GM12891 (cell line): ENCODE measurements around the gene HRG.

ENCODE experiments used
- PAX5 ChIP-seq: IDR thresholded peaks from 2 replicates; pipeline ENCODE4 v1.6.1; 2011; ENCODE audit warnings: low read length, moderate library complexity, mild to moderate bottlenecking; ENCODE audit not compliant: insufficient read depth, severe bottlenecking
- POLR2A ChIP-seq: IDR thresholded peaks from 2 replicates; pipeline ENCODE4 v1.6.1; 2011; ENCODE audit warnings: low read depth, low read length, control low read depth
- POLR2AphosphoS5 ChIP-seq: IDR thresholded peaks from 2 replicates; pipeline ENCODE4 v1.6.1; 2011; ENCODE audit warnings: low read depth, low read length, control low read depth
- TAF1 ChIP-seq: IDR thresholded peaks from 2 replicates; pipeline ENCODE4 v1.6.1; 2011; ENCODE audit warnings: low read depth, low read length, control low read depth

DNA sequence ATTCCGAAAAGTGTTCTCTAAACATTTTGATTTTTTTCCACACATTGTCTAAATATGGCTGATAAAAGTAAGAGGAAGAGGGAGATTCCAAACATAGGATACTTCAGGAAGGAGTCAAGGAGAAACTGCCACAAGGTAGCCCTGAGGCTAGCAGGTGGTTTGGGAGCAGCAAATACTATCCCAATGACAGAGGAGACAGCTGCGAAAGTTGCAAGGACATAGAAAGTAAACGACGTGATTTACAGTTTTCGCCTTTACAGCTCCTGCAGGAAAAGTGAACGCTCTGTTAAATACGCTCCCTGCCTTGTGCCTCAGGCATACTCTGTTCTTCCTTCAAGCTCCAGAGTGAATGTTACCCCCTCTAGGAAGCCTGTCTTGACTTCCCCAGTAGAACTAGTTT, 29.3 kb upstream of the HRG start:
- no peak for TF ChIP-seq POLR2A
- no peak for TF ChIP-seq POLR2AphosphoS5
- TF ChIP-seq TAF1, result no peak
- TF ChIP-seq PAX5, result no peak
